ENCODE measurements around the gene PRAMEF2.
"Not testable (repeated sequence)": the region's sequence is repeated elsewhere in the genome, so short reads cannot be mapped to it uniquely, and the experiment has no call there.

The PRAMEF2 gene, protein sequence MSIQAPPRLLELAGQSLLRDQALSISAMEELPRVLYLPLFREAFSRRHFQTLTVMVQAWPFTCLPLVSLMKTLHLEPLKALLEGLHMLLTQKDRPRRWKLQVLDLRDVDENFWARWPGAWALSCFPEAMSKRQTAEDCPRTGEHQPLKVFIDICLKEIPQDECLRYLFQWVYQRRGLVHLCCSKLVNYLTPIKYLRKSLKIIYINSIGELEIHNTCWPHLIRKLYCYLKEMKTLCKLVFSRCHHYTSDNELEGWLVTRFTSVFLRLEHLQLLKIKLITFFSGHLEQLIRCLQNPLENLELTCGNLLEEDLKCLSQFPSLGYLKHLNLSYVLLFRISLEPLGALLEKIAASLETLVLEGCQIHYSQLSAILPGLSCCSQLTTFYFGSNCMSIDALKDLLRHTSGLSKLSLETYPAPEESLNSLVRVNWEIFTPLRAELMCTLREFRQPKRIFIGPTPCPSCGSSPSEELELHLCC

DNA sequence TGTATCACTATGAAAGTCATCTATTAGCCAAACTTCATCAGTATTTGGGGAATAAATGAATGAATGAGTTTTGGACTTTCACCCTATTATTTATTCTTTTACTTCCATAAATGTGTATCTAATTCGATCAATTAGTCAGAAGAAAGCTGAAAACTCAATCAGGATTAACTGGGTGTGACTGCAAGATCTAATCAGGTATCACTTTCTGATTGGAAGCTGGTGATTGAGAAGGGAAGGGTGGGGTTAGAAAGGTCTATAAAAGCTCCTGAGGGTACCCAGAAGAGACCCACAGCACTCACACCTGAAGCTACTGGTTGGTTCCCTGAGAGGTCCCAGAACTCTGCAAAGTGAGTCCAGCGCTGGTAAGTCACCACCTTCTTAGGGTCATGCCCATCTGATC lies at the start of gene PRAMEF2:
TSS of gene PRAMEF2 (plus strand) at position 301 of the 400 bp plus-strand sequence. CDS start 1,924 bp downstream, outside the sequence.
- not testable (repeated sequence) for DNase-seq

DNA sequence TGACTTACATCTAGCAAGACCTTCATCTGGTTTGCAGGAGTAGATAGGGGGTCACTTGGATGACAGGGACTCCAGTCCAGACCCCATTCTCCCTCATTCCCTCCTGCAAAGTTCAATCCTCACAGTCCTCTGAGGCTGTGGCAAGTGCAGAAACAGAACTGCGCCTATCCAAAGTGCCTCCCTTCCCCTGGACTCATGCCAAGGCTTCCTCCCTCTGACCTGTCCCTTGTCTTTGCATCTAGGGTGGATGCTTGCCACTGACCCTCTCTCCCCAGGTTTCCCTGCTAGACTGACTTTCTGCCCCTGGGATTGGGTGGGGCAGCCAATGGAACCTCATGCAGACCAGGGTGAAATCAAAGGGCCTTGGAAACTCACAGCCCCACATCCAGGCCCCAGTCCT lies 47.0 kb upstream of the PRAMEF2 start:
- DNase-seq: no peak

DNA sequence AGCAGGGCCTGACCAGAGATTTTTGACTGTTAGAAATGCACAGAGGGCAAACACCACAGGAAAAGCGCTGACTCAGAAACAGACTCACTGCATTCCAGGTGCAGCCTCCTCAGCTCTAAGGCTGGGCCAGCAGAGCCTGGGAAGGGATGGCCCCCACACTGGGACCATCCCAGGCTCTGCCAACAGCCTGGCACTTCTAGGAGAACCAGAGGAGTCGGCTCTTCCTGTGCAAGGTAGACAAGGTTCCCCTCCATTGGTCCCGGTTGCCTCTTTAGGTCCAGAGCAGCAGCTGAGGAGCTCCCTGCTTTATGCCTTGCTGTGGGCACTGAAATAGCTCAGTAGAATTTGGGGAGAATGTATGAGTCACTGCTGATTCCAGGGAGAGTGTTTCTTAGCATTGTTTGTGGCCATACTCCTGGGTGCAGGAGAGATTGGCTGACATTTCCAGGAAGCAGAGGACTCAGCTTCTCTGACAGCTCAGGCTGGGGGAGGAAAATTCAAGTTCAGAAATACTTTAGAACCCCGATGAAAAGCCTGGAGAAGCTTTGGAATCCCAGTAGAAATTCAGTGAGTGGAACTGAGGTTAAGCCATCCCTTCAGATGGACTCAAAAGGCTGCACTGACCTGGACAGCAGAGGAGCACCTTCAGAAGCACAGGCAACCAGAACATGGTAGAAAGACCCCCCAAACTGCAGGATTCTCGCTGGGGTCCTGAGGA lies 46.0 kb upstream of the PRAMEF2 start:
- DNase-seq: no peak

DNA sequence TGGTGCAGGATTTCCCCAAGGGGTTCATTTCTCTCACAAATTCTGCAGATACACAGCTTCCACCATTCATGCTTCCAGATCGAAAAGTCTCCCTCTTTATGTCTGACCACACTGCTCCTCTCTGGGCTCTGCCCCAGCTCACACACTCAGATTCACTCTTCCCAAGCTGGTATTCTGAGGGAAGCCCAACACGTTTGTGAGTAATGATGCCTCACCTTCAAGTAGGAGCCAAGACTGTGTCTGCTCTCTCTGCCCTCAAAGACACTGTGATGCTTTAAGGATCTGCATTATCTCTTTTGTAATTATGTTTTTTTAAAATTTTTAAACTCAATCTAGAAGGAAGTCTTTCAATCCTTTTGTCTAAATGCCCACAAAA lies 45.5 kb upstream of the PRAMEF2 start:
- no peak for DNase-seq

DNA sequence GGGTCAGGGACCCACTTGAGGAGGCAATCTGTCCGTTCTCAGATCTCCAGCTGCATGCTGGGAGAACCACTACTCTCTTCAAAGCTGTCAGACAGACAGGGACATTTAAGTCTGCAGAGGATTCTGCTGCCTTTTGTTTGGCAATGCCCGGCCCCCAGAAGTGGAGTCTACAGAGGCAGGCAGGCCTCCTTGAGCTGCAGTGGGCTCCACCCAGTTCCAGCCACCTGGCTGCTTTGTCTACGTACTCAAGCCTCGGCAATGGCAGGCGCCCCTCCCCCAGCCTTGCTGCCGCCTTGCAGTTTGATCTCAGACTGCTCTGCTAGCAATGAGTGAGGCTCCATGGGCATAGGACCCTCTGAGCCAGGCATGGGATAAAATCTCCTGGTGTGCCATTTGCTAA lies 37.8 kb upstream of the PRAMEF2 start:
- DNase-seq: not testable (repeated sequence)

DNA sequence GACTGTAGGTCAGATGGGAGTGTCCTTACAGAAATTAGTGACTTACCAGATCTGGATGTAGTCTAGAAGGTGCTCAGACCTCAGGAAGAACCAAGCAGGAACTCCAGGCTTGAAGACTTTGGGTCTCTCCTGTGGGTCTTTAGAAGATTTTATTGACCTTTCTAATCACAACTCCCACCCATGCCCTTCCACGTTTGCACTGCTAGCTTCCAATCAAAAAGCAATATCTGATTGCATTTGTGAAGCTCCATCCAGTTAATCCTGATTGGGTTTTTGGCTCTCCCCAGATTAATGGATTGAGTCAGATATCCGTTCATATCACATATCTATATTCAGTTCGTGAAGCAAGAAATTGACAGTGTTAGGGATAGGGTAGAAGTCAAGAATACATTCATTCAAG lies 25.6 kb upstream of the PRAMEF2 start, which contains the start of gene PRAMEF11:
TSS of gene PRAMEF11 (minus strand) at position 101 of the 400 bp plus-strand sequence. CDS start 2,621 bp downstream, outside the sequence.
- not testable (repeated sequence) for DNase-seq

DNA sequence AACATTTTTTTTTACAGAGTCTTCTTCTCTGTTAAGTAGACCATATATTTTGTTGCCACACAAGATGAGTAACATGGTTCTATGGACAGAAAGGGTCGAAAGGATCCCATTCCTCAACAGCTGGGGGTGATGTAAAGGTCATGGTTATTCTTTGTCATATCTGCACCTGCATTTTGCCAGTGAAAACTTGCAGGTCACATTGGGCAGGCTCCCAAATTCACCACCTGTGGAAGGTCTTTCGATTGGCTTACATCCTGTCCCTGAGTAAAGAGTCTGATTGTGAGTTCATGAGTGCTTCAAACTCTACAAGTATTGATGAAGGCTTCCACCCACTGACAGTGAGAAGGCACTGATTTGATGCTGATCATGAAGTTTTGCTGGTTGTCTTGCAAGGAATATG lies 23.6 kb upstream of the PRAMEF2 start:
- DNase-seq: not testable (repeated sequence)

DNA sequence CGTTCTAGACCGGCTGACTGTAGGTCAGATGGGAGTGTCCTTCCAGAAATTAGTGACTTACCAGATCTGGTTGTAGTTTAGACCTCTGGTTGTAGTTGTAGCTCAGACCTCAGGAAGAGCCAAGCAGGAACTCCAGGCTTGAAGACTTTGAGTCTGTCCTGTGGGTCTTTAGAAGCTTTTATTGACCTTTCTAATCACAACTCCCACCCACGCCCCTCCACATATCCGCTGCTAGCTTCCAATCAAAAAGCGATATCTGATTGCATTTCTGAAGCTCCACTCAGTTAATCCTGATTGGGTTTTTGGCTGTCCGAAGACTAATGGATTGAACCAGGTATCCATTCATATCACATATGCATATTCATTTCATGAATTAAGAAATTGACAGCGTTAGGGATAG lies 8.3 kb upstream of the PRAMEF2 start, which contains the start of gene HNRNPCL1:
TSS of gene HNRNPCL1 (minus strand) at position 101 of the 400 bp plus-strand sequence. CDS start 431 bp downstream, outside the sequence.
- DNase-seq: not testable (repeated sequence)

DNA sequence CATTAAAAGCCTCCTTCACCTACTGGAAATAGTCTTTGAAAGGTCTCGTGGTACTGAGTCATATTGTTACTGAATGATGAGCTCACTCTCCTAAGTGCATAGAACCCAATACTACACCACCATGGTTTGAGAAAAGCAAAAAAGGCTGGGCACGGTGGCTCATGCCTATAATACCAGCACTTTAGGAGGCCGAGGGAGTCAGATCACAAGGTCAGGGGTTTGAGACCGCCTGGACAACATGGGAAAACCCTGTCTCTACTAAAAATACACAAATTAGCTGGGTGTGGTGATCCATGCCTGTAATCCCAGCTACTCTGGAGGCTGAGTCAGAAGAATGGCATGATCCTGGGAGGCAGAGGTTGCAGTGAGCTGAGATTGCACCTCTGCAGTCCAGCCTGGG lies 5.1 kb upstream of the PRAMEF2 start:
- no peak for DNase-seq

DNA sequence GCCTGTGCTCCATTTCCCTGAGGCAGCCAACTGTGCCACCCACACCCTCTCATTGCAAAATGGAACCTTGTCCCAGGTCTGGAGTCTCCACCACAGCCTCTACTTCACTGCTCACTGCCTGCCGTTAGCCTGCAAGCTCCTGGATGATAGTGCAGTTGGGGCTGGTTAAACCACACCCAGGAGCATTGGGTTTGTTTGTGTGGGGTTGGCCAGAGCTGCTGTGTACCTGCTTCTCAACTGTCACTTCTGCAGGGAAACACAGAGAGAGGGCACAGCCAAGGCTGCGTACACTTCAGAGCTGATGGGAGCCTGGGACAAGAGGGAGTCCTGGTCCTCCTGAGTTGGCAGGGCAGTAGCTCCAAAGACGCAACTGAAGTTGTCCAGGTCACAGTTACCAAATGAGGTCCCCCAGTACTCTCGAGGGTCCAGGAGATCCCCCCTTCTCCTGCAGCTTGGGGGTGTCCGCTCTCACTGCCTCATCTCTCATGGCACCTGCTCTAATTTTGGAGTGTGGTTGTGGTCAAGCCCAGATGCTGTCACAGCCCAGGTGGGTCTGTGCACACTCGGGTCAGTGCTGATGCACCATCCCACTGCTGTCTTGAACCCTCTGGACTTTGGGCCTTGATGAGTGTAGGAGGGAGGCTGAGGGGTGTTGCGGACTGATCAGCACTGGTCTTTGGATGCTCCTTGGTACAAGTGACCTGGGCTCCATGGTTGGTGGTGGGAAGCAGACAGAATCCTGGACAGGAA lies 6.4 kb downstream of the PRAMEF2 start:
- not testable (repeated sequence) for DNase-seq

DNA sequence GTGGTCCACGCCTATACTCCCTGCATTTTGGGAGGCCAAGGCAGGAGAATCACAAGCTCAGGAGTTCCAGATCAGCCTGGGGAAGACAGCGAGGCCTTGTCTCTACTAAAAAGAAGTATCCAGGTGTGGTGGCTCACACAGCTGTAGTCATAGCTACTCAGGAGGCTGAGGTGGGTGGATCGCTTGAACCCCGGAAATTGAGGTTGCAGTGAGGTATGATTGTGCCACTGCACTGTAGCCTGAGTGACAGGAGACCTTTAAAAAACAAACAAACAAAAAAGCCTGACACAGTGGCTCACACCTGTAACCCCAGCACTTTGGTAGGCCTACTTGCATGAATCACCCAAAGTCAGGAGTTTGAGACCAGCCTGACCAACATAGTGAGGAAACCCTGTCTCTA lies 21.6 kb downstream of the PRAMEF2 start:
- DNase-seq: not testable (repeated sequence)

DNA sequence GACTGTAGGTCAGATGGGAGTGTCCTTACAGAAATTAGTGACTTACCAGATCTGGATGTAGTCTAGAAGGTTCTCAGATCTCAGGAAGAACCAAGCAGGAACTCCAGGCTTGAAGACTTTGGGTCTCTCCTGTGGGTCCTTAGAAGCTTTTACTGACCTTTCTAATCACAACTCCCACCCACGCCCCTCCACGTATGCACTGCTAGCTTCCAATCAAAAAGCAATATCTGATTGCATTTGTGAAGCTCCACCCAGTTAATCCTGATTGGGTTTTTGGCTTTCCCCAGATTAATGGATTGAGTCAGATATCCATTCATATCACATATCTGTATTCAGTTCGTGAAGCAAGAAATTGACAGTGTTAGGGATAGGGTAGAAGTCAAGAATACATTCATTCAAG lies 29.2 kb downstream of the PRAMEF2 start, which contains the start of gene PRAMEF4:
TSS of gene PRAMEF4 (minus strand) at position 101 of the 400 bp plus-strand sequence. CDS start 2,807 bp downstream, outside the sequence.
- not testable (repeated sequence) for DNase-seq

DNA sequence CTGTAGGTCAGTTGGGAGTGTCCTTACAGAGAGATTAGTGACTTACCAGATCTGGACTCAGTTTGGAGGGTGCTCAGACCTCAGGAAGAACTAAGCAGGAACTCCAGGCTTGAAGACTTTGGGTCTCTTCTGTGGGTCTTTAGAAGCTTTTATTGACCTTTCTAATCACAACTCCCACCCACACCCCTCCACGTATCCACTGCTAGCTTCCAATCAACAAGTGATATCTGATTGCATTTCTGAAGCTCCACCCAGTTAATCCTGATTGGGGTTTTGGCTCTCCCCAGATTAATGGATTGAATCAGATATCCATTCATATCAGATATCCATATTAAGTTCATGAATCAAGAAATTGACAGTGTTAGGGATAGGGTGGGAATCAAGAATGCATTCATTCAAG lies 41.3 kb downstream of the PRAMEF2 start, which contains the start of gene PRAMEF10:
TSS of gene PRAMEF10 (minus strand) at position 101 of the 400 bp plus-strand sequence. CDS start 2,423 bp downstream, outside the sequence.
- DNase-seq: not testable (repeated sequence)

DNA sequence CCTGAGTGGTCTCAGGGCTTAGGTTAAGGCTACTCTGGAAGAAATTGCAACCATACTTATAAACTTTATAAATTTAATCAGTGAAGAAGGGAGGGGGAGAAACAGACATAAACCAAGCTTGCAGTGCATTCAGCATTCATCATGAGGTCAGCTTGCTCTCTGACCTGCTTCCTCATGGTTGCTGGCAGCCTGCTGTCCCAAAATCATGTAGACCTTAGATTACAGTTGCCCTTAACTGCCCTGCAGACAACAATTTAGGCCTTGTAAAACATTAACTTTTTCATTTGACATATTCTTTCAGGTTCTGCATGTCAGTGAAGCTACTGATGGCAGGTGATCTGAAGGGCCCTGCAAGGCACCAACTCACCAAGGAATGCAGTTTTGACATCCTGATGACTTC lies 42.3 kb downstream of the PRAMEF2 start:
- not testable (repeated sequence) for DNase-seq

DNA sequence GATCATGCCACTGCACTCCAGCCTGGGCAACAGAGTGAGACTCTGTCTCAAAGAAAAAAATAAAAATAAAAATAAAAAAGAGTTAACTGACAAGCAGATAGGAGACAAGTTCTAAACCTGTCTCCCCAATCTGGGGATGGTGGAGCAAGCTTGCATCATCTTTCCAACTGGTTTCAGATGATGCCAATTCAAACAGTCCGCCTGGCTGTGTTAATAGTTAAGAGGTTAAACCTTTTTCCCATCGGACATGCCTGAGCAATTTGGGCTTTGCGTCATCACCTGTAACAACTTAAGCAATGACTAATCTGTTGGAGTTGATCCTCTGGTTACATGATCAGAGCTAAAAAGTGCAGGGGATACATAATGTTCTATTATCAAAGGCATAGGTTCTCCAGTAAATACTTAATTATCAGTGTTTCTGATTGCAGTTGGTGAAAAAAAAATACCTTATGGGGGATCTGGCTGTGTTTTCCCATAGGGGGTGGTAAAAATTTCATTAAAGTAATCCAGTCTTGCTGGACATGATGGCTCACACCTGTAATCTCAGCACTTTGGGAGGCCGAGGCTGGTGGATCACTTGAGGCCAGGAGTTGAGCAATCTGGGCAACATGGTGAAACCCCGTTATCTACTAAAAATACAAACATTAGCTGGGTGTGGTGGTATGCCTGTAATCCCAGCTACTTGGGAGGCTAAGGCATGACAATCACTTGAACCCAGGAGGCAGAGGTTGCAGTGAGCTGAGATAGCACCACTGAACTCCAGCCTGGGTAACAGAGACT lies 47.1 kb downstream of the PRAMEF2 start:
- DNase-seq: not testable (repeated sequence)
